Stimulated activated CD4-positive, alpha-beta T cell treated with anti-CD3 and anti-CD28 coated beads, Interleukin-2, amount 100 ng/mL, for 24 hours (primary cell): ENCODE data around the gene COL16A1.

ENCODE experiments used
- DNase-seq, 2 donors: peaks; one replicate each; pipeline ENCODE4 v3.0.0-alpha.2; 2020

The COL16A1 gene

DNA sequence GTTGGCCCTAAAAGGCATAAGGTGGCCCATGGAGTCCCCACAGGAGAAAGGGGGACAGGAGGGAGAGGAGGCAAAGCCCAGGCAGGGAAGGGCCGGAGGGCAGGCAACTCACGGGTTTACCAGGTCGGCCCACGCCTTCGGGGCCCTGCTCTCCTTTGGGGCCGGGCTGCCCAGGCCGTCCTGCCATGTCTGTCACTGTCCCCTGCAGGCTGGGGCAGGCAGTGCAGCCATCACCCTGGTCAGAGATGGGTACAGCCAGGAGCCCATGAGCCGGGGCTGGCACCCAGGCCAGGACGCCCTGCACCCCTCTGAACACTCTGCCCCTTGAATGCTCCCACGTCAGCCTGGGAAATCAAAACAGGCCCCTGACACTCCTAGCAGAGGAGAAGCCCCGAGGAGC lies 19.8 kb downstream of the COL16A1 start:
- DNase-seq: no peak

DNA sequence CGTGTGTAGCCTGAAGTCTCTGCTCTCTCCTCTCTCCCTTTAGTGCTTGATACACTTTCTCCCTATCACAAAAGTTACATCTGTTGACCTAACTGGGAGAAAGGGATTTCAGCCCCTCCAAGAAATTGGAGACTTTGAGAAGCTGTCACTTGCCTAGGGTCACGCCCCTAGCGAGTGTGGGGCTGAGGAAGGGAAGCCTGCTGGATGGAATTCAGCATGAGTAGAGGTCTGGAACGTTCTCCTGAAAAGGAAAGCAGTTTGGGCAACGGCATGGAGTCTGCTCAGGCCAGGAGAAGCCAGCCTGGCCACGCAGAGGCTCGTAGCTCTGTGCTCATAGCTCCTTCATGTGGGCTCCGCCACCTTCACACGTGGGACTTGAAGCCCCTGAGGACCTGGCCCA lies 22.4 kb downstream of the COL16A1 start:
- DNase-seq: no peak

DNA sequence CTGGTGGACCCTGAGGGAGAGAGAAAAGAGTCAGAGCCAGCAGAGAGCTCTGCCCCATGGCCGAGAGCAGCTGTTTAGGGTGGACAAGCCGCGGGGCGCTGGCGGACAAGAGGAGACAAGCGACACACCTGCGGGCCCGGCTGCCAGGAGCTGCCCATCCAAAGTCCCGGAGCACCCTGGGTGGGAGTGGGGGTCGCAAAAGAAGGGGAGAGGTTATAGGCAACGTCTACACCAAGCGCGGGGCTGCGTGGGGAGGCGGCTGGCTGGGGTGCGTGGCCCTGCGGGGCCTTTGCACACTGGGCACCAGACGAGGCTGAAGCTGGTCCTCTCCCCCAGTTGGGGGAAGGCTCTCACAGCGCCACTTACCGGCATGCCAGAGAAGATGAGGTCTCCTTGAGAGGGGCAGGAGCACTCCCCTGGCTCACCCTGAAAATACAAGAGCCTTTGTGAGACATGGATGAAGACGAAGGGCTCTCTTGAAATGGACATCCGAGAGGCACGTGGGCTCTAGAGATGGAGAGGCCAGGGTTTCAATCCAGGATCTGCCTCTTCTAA lies 24.1 kb downstream of the COL16A1 start:
- no peak for DNase-seq

DNA sequence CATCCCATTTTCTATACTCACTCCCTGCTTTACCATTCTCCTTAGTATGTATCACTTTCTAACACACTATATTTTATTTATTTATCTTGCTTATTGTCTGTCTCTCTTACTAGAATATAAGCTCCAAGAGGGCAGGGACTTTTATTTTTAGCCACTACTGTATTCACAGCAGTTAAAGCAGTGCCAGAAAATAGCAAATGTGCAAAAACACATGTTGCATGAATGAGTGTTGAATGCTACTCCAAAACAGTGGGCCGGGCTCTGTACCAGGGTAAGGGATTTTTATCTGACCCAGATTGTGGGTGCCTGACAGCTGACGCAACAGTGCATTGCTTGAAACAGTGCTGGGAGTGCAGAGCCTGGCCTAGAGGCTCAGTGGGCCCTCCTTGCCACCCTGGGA lies 24.7 kb downstream of the COL16A1 start:
- no peak for DNase-seq

DNA sequence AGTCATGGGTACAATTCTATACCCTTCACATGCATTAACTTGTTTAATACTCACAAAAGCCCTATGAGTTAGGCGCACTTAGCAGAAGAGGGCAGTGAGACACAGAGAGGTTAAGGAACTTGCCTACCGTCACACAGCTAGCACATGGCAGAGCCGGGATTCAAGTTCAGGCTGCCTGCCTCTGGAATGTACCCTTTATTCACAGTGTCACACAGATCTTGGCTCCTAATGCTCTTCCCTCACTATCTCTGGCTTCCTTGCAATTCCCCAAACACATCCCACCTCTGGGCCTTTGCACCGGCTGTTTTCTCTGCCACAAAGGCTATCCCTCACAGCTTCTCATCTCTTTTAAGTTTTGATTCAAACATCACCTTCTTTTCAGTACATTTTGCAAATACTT lies 25.1 kb downstream of the COL16A1 start:
- no peak for DNase-seq

DNA sequence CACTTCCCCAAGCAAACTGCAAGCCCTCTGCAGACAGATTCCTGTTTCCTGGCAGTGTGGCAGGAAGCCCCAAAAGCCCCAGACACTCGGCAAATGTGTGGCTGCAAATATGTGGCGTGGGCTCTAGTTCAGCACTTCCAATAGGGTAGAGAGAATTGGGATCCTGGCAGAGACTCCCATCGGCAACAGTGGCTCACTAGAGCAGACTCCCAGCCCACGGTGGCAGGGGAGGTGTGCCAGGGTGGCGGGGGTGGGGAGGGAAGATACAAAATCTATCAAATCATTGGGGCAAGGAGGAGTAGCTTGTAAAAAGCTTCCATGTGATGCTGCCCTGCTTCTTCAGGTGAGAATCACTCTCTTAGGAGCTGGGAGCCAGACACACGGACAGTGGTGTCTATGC lies 25.9 kb downstream of the COL16A1 start:
- DNase-seq: no peak

DNA sequence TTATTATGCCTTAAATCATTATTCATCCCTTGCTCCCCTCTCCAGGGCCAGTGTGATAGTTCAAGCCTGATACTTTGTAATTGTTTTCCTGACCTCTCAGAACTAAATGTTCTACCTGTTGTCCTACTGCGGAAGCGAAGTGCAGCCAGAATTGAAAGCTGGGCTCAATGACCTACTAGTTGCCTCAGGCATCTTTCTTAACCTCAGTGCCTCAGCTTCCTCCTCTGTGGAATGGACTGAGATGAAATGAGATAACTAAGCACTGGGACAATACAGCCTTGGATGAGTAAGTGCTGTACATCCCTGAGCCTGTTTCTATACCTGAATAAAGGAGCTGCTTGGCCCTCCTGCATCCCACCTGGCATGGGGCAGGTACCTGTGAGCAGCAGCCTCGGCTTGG lies 26.4 kb downstream of the COL16A1 start:
- DNase-seq: no peak

DNA sequence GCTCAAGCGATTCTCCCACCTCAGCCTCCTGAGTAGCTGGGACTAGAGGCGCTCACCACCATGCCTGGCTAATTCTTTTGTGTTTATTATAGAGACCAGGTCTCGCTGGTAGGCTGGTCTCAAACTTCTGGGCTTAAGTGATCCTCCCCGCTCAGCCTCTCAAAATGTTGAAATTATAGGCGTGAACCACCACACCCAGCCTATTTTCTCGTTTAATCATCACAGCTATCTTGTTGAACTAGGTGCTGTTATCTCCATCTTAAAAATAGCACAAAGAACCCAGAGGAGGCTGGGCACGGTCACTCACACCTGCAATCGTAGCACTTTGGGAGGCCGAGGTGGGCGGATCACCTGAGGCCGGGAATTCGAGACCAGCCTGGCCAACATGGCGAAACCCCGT lies 28.1 kb downstream of the COL16A1 start:
- DNase-seq: no peak

DNA sequence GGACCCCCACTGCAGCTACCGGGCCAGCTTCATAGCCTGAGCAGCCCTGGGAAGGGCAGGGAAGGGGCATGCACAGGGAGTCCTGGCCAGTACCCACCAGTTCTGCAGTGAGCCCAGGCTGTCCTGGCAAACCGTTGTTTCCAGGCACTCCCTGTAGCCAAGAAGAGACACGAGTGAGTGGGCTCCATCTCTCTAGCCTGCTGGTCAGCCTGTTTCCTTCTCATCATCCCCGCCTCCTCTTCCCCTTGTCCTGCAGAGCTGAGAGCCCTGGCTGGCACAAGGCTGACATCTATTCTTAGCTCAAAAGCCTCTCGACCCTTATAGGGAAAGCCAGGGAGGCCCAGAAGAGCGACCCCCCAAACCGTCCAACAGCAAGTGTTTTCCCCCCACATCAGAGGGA lies 28.7 kb downstream of the COL16A1 start:
- DNase-seq: no peak

DNA sequence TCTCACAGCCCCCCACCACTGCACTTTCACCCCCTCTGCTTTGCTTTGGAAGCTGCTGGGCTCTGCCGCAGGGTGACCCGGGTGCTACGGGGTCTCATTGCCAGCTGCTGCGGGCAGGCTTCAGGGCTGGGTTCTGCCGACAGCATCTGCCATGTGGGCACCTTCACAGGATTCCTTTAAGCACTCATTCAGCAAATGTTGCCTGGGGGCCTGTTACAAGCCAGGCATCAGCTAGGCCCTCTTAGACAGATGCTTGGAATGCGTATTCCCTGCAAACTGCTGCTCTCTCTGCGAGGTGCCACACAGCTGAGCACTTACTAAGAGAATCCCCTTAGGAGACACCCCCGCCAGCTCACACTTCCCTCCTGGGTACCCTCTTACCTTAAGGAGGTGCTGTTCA lies 29.2 kb downstream of the COL16A1 start:
- DNase-seq: no peak

DNA sequence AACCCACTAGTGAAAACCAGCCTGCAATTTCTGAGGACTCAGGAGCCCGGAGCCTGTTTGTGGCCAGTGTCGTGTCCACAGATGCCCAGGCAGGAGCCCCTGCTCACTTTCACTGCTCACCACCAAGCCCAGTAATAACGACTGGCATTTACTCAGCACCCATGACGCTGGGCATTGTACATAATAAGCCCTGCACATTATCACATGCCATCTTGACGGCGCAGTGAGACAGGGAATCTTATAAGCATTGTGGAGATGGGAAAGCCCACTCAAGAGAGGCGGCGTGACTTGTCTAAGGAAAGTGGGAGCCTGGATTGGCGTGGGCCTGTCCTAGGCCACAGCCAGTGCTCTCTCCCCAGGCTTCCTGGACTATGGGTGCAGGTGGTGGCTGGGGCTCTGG lies 30.4 kb downstream of the COL16A1 start:
- DNase-seq: no peak

DNA sequence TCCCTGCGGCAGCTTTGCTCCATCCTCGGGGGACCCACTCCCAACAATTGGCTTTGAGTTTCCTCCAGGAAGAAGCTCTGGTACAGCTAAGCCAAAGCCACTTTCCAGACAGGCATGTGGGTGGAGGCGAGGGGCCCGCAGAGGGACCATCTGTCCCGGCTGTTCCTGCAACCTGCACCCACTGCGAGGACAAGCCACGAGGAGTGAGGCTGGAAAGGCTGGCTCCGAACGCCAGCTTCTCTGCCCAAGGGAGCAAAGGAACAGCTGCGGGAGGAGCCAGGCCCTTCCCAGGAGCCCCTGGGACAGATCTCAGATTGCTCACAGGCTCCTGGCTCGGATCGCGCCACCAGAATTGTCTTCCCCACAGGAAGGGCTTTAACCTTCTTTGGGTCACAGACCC lies 30.8 kb downstream of the COL16A1 start:
- no peak for DNase-seq

DNA sequence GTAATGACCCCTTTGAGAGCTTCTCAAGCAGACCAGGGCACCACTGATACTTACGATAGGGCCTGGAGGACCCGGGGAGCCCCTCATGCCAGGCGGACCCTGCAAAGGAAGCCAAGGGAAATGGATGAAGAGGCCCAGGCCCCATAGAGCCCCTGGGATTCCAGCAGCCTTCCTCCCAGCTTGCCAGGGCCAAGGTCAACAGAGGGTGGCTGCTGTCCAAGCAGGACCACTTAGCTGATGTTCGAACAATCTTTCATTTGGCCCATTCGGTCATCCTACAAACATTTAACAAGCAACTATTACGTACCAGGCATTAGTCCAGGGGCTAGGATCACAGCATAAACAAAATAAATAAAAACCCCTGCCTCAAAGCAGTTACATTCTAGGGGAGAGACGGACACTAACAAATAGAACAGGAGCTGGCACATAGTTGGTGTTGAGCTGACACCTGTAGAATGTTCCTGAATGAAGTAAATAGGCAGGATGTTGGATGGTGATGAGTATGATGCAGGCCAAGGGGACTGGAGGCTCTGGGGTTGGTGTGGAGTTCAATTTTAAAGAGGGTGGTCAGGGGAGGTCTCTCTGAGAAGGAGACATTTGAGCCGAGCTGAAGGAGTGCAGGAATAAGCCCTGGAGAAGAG lies 32.1 kb downstream of the COL16A1 start:
- no peak for DNase-seq

DNA sequence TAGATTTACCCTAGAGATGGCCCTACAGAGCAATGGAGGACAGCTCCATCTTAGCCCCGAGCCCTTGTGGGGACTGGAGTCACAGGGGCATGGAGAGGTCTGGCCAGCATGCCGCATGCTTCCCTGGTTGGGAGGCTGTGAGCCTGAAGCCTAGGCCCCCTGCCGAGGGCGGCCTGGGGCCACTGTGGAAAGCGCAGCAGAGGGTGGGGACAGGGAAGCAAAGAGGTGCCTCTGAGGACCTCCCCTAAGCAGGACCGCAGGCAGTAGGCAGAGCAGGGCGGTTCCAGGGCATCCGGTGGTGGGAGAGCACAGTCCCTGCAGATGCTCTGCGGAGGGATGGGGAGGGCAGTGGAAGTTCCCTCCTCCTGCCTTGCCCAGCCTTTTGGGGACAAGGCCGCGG lies 32.7 kb downstream of the COL16A1 start:
- no peak for DNase-seq

DNA sequence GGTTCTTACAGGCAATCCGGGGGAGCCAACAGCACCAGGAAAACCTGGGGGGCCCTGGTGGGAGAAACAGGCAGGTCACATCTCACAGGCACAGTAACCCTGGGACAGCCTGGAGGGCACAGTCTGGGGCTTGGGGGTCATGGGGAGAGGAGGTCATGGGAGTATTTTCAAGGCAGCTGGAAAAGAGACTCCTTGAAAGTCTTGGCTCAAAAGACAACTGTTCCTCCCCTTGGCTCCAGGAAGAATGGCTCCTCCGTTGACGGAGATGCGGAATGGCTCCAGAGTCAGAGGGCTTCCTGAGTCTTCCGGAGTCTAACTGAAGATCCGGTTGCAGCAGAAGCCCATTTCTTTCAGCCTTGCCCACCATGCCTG lies 33.2 kb downstream of the COL16A1 start:
- DNase-seq: no peak

DNA sequence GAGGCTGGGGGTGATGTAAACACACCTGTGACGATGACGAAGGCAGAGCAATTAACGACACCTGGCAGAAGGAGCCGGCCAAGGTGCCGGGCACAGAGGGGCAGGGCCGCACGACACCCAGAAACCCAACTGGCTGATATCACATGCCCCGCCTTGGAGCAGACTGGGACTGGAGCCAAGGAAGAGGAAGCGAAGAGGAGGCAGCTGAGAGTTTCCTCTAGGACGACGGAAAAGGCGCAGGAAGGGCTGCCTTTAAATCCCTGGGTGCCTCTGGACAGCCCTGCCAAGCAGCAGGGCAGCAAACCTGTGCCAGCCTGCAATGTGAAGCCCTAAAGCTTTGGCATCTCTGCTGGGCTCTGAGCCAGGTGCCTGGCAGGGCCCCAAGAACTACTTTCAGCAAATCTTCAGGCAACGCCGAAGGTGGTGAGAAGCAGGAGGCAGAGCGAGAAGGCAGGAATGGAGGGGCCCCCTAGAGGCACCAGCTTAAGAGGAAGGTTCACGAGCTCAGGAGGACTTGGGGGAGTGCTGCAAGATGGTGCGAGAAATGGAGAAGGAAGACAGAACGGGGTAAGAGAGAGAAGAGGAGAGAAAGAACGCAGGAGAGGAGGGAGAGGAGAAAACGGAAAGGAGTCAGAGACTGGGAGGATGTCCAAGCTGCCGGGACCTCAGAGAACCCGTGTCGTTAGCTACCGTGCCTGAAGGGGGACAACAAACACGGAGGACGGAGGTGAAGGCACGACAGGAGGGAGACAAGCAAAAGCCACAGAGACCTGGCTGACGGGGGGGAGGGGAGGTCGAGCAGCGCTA lies 33.8 kb downstream of the COL16A1 start:
- peak; percentile 8 to 26 for DNase-seq

DNA sequence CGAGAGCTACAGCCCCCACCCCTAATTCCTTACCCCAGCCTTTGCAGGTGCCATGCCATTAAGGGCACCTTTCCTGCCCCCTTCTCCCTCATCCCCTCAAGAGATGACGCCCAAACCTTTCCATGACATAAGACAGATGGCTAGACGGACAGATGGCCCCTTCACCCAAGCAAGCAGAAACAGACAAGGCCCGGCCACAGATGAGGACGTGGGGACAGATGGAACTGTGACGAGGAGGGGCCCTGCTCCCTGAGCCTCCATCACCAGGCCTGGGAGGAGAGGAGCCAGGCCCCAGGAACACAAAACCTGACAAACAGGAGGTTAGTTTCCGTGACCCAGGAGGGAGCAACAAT lies 34.4 kb downstream of the COL16A1 start:
- no peak for DNase-seq

DNA sequence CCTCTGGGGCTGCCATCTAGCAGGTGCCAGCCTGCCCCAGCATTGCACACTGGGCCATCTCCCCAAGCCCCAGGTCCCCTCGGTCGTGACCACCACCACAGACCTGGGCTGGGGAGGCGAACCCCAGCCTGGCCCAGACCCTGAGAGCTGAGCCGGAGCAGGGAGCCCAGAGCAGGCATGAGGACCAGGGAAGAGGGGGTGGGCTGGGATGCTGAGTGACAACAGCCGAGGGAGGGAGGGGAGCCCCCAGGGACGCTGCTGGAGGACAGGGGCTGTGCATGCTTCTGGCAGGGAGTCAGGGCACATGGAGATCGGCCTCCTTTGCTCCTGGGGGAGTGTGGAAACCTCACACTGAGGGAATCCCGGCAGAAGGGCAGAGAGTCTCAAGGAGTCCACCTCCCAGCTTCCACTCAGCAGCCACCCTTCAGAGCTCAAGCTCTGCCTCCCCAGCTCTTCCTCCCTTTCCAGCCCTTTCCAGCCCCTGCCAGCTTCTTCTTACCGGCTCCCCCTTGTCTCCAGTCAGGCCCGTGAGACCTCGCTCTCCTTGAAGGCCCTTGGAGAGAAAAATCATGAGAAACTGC lies 35.4 kb downstream of the COL16A1 start:
- DNase-seq: no peak

DNA sequence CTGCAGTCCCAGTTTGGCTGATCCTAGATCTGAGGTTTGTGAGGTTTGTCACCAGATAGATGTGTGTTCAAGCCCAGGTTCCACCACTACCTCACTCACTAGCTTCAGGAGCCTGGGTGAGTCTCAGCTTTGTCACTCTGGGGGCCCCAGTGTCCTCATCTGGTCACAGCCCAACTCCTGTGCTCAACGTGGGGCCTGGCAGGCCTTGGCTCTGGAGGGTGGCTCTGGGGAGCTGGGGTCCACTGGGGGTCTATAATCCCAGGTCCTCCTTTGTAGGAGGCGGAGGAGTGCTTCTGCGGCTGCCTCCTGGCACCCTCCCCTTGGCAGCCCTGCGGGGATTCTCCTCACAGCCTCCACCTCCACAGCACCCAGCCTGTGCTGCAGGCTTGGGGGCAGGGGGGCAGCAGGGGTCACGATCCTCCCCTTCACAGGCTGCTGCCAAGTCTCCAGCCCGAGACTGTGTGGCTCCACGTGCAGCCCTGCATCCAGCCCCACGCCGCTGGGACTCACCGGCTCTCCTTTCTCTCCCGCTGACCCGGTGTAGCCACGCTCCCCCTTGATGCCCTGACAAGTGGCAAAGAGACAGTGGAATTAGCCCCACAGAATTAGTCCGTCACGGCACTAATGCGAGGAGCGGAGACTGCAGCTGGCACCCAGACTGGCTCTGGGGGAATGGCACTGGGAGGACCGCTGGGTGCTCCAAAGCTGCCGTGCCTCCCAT lies 36.6 kb downstream of the COL16A1 start:
- DNase-seq: no peak

DNA sequence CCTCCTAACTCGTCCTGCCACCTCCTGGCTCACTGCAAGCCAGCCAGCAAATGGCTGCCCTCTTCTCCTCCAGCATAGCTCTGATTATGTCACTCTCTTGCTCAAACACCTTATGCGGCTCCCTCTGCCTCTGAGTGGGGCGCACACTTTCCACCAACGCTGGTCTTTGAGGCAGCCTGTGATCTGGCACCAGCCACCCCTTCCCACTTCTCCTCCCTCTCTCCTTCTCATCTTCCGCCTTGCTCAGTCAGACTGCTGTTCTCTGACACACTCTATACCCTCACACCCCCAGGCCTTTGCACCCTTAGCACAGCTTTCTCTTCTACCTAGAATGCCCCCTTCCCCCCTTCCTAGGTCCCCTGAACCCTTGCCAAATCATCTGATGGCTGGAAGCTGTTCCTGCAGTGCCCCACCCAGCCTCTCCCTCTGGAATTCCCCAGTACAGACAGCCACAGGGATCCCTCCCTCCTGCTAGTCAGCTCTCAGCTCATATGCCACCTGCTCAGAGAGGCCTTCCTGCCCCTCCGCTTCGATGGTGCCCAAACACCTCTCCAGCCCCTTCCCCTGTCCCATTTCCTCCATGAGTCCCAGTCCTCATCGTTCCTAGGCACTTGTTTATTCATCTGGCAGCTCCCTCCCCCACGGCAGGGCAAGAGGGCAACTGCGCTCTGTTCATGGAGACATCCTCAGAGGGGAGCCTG lies 37.4 kb downstream of the COL16A1 start:
- no peak for DNase-seq

DNA sequence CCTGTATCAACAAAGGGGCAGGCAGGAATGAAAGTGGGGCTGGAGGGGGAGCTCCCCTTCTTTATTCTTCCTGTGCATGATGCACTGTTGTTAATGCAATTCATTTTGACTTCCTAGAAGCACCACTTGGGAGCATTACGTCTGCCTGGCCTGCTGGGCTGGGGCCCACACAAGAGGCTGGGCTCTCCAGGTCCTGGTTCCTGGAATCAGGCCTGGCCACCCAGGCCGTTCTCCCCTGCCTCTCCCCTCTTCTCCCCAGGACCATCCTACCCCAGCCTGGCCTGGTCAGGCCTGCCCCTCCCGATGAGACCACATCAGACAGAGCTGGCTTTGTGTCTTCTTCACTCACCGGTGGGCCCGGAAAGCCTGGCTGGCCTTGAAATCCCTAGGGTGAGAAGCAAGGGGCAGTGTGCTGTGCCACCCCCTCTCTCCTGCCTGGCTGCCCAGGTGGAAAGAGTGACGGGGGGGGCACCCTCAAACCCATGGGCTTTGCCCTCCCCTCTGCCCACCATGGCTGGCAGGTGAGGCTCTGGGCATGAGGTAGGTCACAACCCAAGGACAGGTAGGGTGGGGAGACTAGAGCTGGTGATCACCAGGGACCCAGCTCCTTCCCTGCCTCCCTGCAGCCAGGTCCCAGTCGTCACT lies 38.5 kb downstream of the COL16A1 start:
- DNase-seq: no peak

DNA sequence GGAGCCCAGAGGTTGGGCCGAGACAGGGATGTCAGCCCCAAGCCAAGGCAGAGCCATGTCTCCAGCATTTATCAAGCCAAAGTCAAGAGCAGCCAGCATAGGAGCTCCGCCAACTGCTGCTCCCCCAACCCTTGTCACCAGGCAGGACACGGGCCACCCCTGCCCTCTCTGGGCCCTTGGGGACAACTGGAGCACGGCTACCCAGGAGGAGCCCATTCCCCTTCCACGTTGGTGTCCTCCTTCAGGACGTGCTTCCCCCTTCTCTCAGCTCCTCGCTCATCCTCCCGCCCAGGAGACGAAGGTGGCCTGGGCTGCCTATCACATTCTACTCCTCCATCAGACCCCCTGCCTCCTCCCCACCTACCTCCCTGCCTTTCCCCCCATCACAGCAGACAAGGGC lies 39.3 kb downstream of the COL16A1 start:
- DNase-seq: no peak
